Testis (tissue), 3 donors: ENCODE data around the gene TAS2R46. TPM values are rescaled to one million over a fixed set of nuclear protein-coding genes. Genes with fewer than 3 reads are reported as not detected.

Experiments used
- DNase-seq: peaks from one replicate; pipeline ENCODE4 v3.0.0-alpha.2; 2019
- H3K27ac ChIP-seq, 2 donors: fragments of 200-600 bp; sonication (generic); one replicate each; pipeline ENCODE4 v1.5.1; 2019
- H3K27me3 ChIP-seq: fragments of 200-600 bp; sonication (generic); one replicate; pipeline ENCODE4 v1.5.1; 2019
- H3K36me3 ChIP-seq: fragments of 200-600 bp; sonication (generic); one replicate; pipeline ENCODE4 v1.5.1; 2017; ENCODE audit warnings: low read depth; ENCODE audit errors: missing control alignments
- H3K4me1 ChIP-seq: fragments of 200-600 bp; sonication (generic); one replicate; pipeline ENCODE4 v1.5.1; 2019
- H3K4me3 ChIP-seq, 2 donors: fragments of 200-600 bp; sonication (generic); one replicate each; pipeline ENCODE4 v1.5.1; 2017 to 2019
- H3K9me3 ChIP-seq: fragments of 200-600 bp; sonication (generic); one replicate; pipeline ENCODE4 v1.5.1; 2017
- CTCF ChIP-seq, 3 experiments: fragments of 450-650 bp in 2 of 3; fragments of 200-600 bp in 1 of 3; sonication (generic) in 1 of 3; IDR thresholded peaks; one replicate each; pipeline ENCODE4 v1.5.1; 2016 to 2019; ENCODE audit warnings: antibody characterized with exemption in 3 of 3, mild to moderate bottlenecking in 2 of 3, moderate library complexity in 1 of 3
- POLR2A ChIP-seq: fragments of 450-650 bp; IDR thresholded peaks from one replicate; pipeline ENCODE4 v1.6.1; 2017; ENCODE audit warnings: antibody characterized with exemption, mild to moderate bottlenecking, moderate library complexity
- WGBS, 2 donors: methylation state at CpG; one replicate each; pipeline ENCODE4 v1.1.5; 2018; 5-methylcytosine and 5-hydroxymethylcytosine counted together
- intact Hi-C: fragments of 100-400 bp; cut with DNase I; formaldehyde crosslinking; loops from one replicate; pipeline ENCODE4 v1.15.1; 2023; ENCODE audit warnings: low total_unique reads
- polyA plus RNA-seq: library from polyadenylated mRNA; stranded (reverse); fragments of 350-450 nt; fragmentation: Illumina TruSeq; extraction: RNeasy Lipid Tissue Mini Kit (QIAGEN cat#74804); gene quantifications from one replicate; pipeline ENCODE4 v1.2.3, GENCODE V29; 2014; ENCODE audit warnings: low read depth, low replicate concordance; ENCODE audit not compliant: insufficient read depth
- total RNA-seq, 2 donors: library from RNA; depleted of rRNA; stranded (reverse); fragments of >200 nt; gene quantifications; one replicate each; pipeline ENCODE4 v1.2.3, GENCODE V29; 2016

TAS2R46 gene
- total and polyA plus RNA-seq, 3 donors from 2014 or later, result 3.2 to 5.4 TPM; not detected in 1

GRCh38 chr12:11075642-11076041 lies 13.5 kb upstream of the TAS2R46 start:
- Histone ChIP-seq H3K36me3 (no peaks in the 10 kb centered on the region), H3K9me3 (no peaks in the 10 kb centered on the region), H3K4me1 (no peaks in the 10 kb centered on the region), H3K4me3 (no peak overlapping the region), H3K27me3 (no peaks in the 10 kb centered on the region), H3K27ac (no peak overlapping the region)
- no peak for DNase-seq
- TF ChIP-seq POLR2A (no peak), CTCF (IDR thresholded peaks at IDR 0.05) (no peak)
- intact Hi-C loops, result no loop called here
- 64 to 92% methylated on average over 3 of the region's 3 CpGs for WGBS, 2 donors

- H3K4me1 ChIP-seq, result no peaks in the 10 kb centered on the region
- TF ChIP-seq CTCF (IDR thresholded peaks at IDR 0.05), result no peak
- no peak for TF ChIP-seq POLR2A
- H3K27ac ChIP-seq, result no peak overlapping the region
- H3K36me3 ChIP-seq, result no peaks in the 10 kb centered on the region
- WGBS, 2 donors, result 63 to 67% methylated on average over 4 of the region's 4 CpGs
- no peaks in the 10 kb centered on the region for H3K9me3 ChIP-seq
- no peaks in the 10 kb centered on the region for H3K27me3 ChIP-seq
- no peak for DNase-seq
- intact Hi-C loops, result no loop called here
- no peak overlapping the region for H3K4me3 ChIP-seq
Measured at GRCh38 chr12:11071414-11071813, 9.3 kb upstream of the TAS2R46 start.

DNA sequence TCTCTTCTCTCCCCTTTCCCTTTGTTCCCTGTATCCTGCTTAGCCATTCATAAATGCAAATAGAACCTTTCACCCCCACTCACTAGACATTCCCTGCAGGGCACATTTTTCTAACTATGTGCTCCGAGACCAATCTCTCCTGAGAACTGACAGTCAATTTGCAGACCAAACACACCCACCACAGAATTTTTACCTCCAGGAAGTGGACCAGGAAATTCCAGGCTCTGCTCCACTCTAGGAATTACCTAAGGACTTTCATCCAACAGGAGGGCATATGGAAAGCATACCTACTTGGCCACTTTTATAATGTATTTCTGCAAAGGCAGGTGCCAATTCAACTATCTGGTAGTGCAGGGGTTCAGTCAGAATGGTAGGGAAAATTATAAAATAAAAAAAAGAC lies 8.9 kb upstream of the TAS2R46 start:
- no peaks in the 10 kb centered on the region for H3K27me3 ChIP-seq
- no peak overlapping the region for H3K27ac ChIP-seq
- intact Hi-C loops, result no loop called here
- TF ChIP-seq CTCF (IDR thresholded peaks at IDR 0.05) (no peak), POLR2A (no peak)
- H3K36me3 ChIP-seq, result no peaks in the 10 kb centered on the region
- H3K9me3 ChIP-seq, result no peaks in the 10 kb centered on the region
- DNase-seq, result no peak
- 38 to 72% methylated on average over 1 of the region's 1 CpG for WGBS, 2 donors
- H3K4me3 ChIP-seq, result no peak overlapping the region
- H3K4me1 ChIP-seq, result no peaks in the 10 kb centered on the region

GRCh38 chr12:11069854-11070365 lies 7.8 kb upstream of the TAS2R46 start:
- no peak for DNase-seq
- TF ChIP-seq POLR2A, result no peak
- no peak for TF ChIP-seq CTCF (IDR thresholded peaks at IDR 0.05)
- Histone ChIP-seq H3K9me3 (no peaks in the 10 kb centered on the region), H3K27me3 (no peaks in the 10 kb centered on the region), H3K4me1 (no peaks in the 10 kb centered on the region), H3K36me3 (no peaks in the 10 kb centered on the region), H3K27ac (no peak overlapping the region), H3K4me3 (no peak overlapping the region)
- intact Hi-C loops, result no loop called here
- WGBS, 2 donors, result 79 to 87% methylated on average over 5 of the region's 5 CpGs

GRCh38 chr12:11067514-11067913 lies 5.4 kb upstream of the TAS2R46 start:
- 57 to 69% methylated on average over 2 of the region's 2 CpGs for WGBS, 2 donors
- Histone ChIP-seq H3K36me3 (no peaks in the 10 kb centered on the region), H3K9me3 (no peaks in the 10 kb centered on the region), H3K4me1 (no peaks in the 10 kb centered on the region), H3K27me3 (no peaks in the 10 kb centered on the region), H3K27ac (no peak overlapping the region), H3K4me3 (no peak overlapping the region)
- DNase-seq, result no peak
- TF ChIP-seq CTCF (IDR thresholded peaks at IDR 0.05) (no peak), POLR2A (no peak)
- intact Hi-C loops, result no loop called here
